A673 (cell line): ENCODE measurements around the gene HOXA1. TPM values are rescaled to one million over a fixed set of nuclear protein-coding genes. Genes with fewer than 3 reads are reported as not detected.

Experiments used
- BruUV-seq: library from RNA; stranded (reverse); fragments of 400-500 nt; replicated peaks from 2 replicates; lab custom pipeline; 2021; lab: Mats Ljungman, UMichigan
- CTCF ChIA-PET: fragments of 300-600 bp; sonication (Branson Sonifier 250); formaldehyde crosslinking; loops from one replicate; lab custom pipeline; 2022; ENCODE audit warnings: antibody characterized with exemption; lab: Charles Lee
- POLR2A ChIA-PET: fragments of 300-600 bp; sonication (Branson Sonifier 250); formaldehyde crosslinking; loops from one replicate; lab custom pipeline; 2022; ENCODE audit warnings: antibody characterized with exemption; ENCODE audit not compliant: low non-redundant PET; lab: Charles Lee
- DNase-seq: peaks from one replicate; pipeline ENCODE4 v3.0.0-alpha.2; 2015; ENCODE audit warnings: low spot score
- H3K27ac ChIP-seq: fragments of 200-600 bp; sonication (generic); 2 replicates; pipeline ENCODE4 v1.5.1; 2016; ENCODE audit warnings: mixed run types, low read depth, mild to moderate bottlenecking, mixed read lengths, antibody characterized with exemption, low read length; ENCODE audit not compliant: poor library complexity, severe bottlenecking
- H3K27me3 ChIP-seq: fragments of 200-600 bp; sonication (generic); replicated peaks from 2 replicates; pipeline ENCODE4 v1.6.1; 2017; ENCODE audit warnings: mixed run types, low read depth, mild to moderate bottlenecking, mixed read lengths, antibody characterized with exemption, low read length; ENCODE audit not compliant: insufficient read depth, poor library complexity
- H3K36me3 ChIP-seq: fragments of 200-600 bp; sonication (generic); 2 replicates; pipeline ENCODE4 v1.6.1; 2016; ENCODE audit warnings: mixed run types, mild to moderate bottlenecking, mixed read lengths, antibody characterized with exemption, low read length; ENCODE audit not compliant: insufficient read depth, poor library complexity, severe bottlenecking
- H3K4me1 ChIP-seq: fragments of 200-600 bp; sonication (generic); 2 replicates; pipeline ENCODE4 v1.6.1; 2017; ENCODE audit warnings: mixed run types, mild to moderate bottlenecking, mixed read lengths, antibody characterized with exemption, low read length; ENCODE audit not compliant: insufficient read depth, poor library complexity, severe bottlenecking
- H3K4me3 ChIP-seq: fragments of 200-600 bp; sonication (generic); 2 replicates; pipeline ENCODE4 v1.5.1; 2016; ENCODE audit warnings: low read depth, mixed run types, mild to moderate bottlenecking, mixed read lengths, low read length; ENCODE audit not compliant: poor library complexity, severe bottlenecking
- H3K9me3 ChIP-seq: fragments of 200-600 bp; sonication (generic); 2 replicates; pipeline ENCODE4 v1.6.1; 2016; ENCODE audit warnings: mixed run types, low read depth, mild to moderate bottlenecking, mixed read lengths, antibody characterized with exemption, low read length; ENCODE audit not compliant: poor library complexity, severe bottlenecking
- CTCF ChIP-seq: fragments of 300-800, 200-600 bp; sonication (generic); conservative IDR thresholded peaks from 2 replicates; pipeline ENCODE4 v1.5.1; 2017; ENCODE audit warnings: low read depth, mild to moderate bottlenecking, antibody characterized with exemption, low read length, moderate library complexity, mixed read lengths
- EZH2 ChIP-seq: fragments of 200-600 bp; sonication (generic); IDR thresholded peaks from 2 replicates; pipeline ENCODE4 v1.6.1; 2017; ENCODE audit warnings: borderline replicate concordance, low read depth, mild to moderate bottlenecking, mixed read lengths, antibody characterized with exemption, low read length; ENCODE audit not compliant: poor library complexity, severe bottlenecking
- intact Hi-C: fragments of 100-400 bp; cut with micrococcal nuclease; formaldehyde crosslinking; loops from one replicate; pipeline ENCODE4 v1.10.0; 2022; ENCODE audit not compliant: unreplicated experiment
- total RNA-seq: library from RNA; stranded (reverse); gene quantifications from 2 replicates; pipeline ENCODE4 v1.2.3, GENCODE V29; 2021

Gene HOXA1
- total RNA-seq, 1 experiment from 2014 or later: not detected

GRCh38 chr7:27095050-27095896 is 527 bp downstream of the HOXA1 start:
- no peaks in the 10 kb centered on the region for H3K9me3 ChIP-seq
- H3K4me3 ChIP-seq: no peak overlapping the region
- peaks cover 100% of the 10 kb centered on the region for H3K27me3 ChIP-seq
- H3K4me1 ChIP-seq: peaks cover 10% of the 10 kb centered on the region
- H3K27ac ChIP-seq: no peak overlapping the region
- ChIA-PET CTCF (no interaction called here), POLR2A (interaction anchor here (0.5 kb wide), 1 partner anchor 31 kb away, joined by 3 read pairs; no protein-coding TSS in a partner anchor)
- no peak for TF ChIP-seq CTCF
- peak; percentile 80 for TF ChIP-seq EZH2
- BruUV-seq: no TSS peak
- no peak for DNase-seq
- no peaks in the 10 kb centered on the region for H3K36me3 ChIP-seq
- intact Hi-C loops: no loop called here

GRCh38 chr7:27094304-27095049 is 1.3 kb downstream of the HOXA1 start:
- intact Hi-C loops: no loop called here

More at GRCh38 chr7:27094304-27095049, 1.3 kb downstream of the HOXA1 start:
- Histone ChIP-seq H3K4me1 (peaks cover 10% of the 10 kb centered on the region), H3K9me3 (no peaks in the 10 kb centered on the region), H3K27ac (no peak overlapping the region), H3K4me3 (no peak overlapping the region), H3K27me3 (peaks cover 100% of the 10 kb centered on the region), H3K36me3 (no peaks in the 10 kb centered on the region)
- POLR2A ChIA-PET: no interaction called here
- no TSS peak for BruUV-seq
- no peak for TF ChIP-seq EZH2
- no peak for TF ChIP-seq CTCF
- no peak for DNase-seq
- CTCF ChIA-PET: no interaction called here
